Uterus (tissue), 4 donors: Measurements from ENCODE around the gene PLCL2. TPM values are rescaled to one million over a fixed set of nuclear protein-coding genes. Genes with fewer than 3 reads are reported as not detected.

Experiments used
- DNase-seq, 2 donors: peaks; one replicate each; pipeline ENCODE4 v3.0.0-alpha.2; 2019 to 2020
- H3K27ac ChIP-seq, 2 donors: fragments of 200-600 bp; sonication (generic); 1 replicate in 1 of 2; 2 replicates in 1 of 2; pipeline ENCODE4 v1.5.1; 2016 to 2018
- H3K27me3 ChIP-seq, 2 donors: fragments of 200-600 bp; sonication (generic); one replicate each; pipeline ENCODE4 v1.5.1; 2018 to 2019; ENCODE audit warnings: control low read depth in 1 of 2
- H3K36me3 ChIP-seq, 2 donors: fragments of 200-600 bp; sonication (generic); one replicate each; pipeline ENCODE4 v1.5.1; 2019; ENCODE audit warnings: control low read depth in 1 of 2
- H3K4me1 ChIP-seq, 2 donors: fragments of 200-600 bp; sonication (generic); one replicate each; pipeline ENCODE4 v1.5.1; 2018 to 2019; ENCODE audit warnings: control low read depth in 1 of 2
- H3K4me3 ChIP-seq, 2 donors: fragments of 200-600 bp; sonication (generic); 1 replicate in 1 of 2; 2 replicates in 1 of 2; pipeline ENCODE4 v1.5.1; 2018 to 2019; ENCODE audit warnings: mild to moderate bottlenecking in 1 of 2
- H3K9me3 ChIP-seq, 2 donors: fragments of 200-600 bp; sonication (generic); one replicate each; pipeline ENCODE4 v1.5.1; 2019; ENCODE audit warnings: control low read depth in 1 of 2
- CTCF ChIP-seq, 4 experiments: fragments of 200-600 bp in 2 of 4; fragments of 450-650 bp in 2 of 4; sonication (generic) in 2 of 4; IDR thresholded peaks; one replicate each; pipeline ENCODE4 v1.5.1; 2016 to 2019; ENCODE audit warnings: antibody characterized with exemption in 4 of 4, mild to moderate bottlenecking in 2 of 4, moderate library complexity in 1 of 4
- POLR2A ChIP-seq, 2 donors: fragments of 450-650 bp; IDR thresholded peaks; one replicate each; pipeline ENCODE4 v1.6.1; 2016; ENCODE audit warnings: antibody characterized with exemption in 2 of 2, mild to moderate bottlenecking in 1 of 2, moderate library complexity in 1 of 2
- intact Hi-C: fragments of 100-400 bp; cut with DNase I; formaldehyde crosslinking; loops from one replicate; pipeline ENCODE4 v1.15.1; 2023; ENCODE audit warnings: low total_unique reads
- total RNA-seq, 4 donors: library from RNA; depleted of rRNA in 3 of 4; stranded (reverse); fragments of >200 nt in 3 of 4; gene quantifications; one replicate each; pipeline versions ENCODE4 v1.1.0 to v1.2.4, GENCODE V29; 2014 to 2023
- donor health status: DM: yes; HTN: yes; CAD: no.

PLCL2 gene
- total RNA-seq, 4 donors from 2014 or later: 9.7 to 63.0 (median 19.5) TPM

GRCh38 chr3:17132286-17133115 is 247.7 kb downstream of the PLCL2 start:
- no peaks in the 10 kb centered on the region for H3K4me1 ChIP-seq
- TF ChIP-seq POLR2A (IDR thresholded peaks at IDR 0.05) (no peak), CTCF (IDR thresholded peaks at IDR 0.05) (no peak)
- intact Hi-C loops: no loop called here
- no peaks in the 10 kb centered on the region for H3K9me3 ChIP-seq
- H3K27me3 ChIP-seq: no peaks in the 10 kb centered on the region
- H3K36me3 ChIP-seq: no peaks in the 10 kb centered on the region
- no peak for DNase-seq
- no peak overlapping the region for H3K27ac ChIP-seq
- no peak overlapping the region for H3K4me3 ChIP-seq

- intact Hi-C loops: no loop called here
- no peaks in the 10 kb centered on the region for H3K27me3 ChIP-seq
- TF ChIP-seq CTCF (IDR thresholded peaks at IDR 0.05) (no peak), POLR2A (IDR thresholded peaks at IDR 0.05) (no peak)
- no peak for DNase-seq
- no peak overlapping the region for H3K27ac ChIP-seq
- no peaks in the 10 kb centered on the region for H3K4me1 ChIP-seq
- H3K36me3 ChIP-seq: no peaks in the 10 kb centered on the region
- no peaks in the 10 kb centered on the region for H3K9me3 ChIP-seq
- H3K4me3 ChIP-seq: no peak overlapping the region
Observed at GRCh38 chr3:17133632-17134545, 249.1 kb downstream of the PLCL2 start.

- TF ChIP-seq CTCF (IDR thresholded peaks at IDR 0.05) (no peak), POLR2A (IDR thresholded peaks at IDR 0.05) (no peak)
- Histone ChIP-seq H3K36me3 (no peaks in the 10 kb centered on the region), H3K9me3 (no peaks in the 10 kb centered on the region), H3K27me3 (no peaks in the 10 kb centered on the region), H3K4me3 (no peak overlapping the region), H3K4me1 (no peaks in the 10 kb centered on the region), H3K27ac (no peak overlapping the region)
- intact Hi-C loops: no loop called here
- DNase-seq: no peak
Observed at GRCh38 chr3:17135696-17136095, 250.9 kb downstream of the PLCL2 start.

GRCh38 chr3:17136136-17136721 is 251.5 kb downstream of the PLCL2 start:
- H3K36me3 ChIP-seq: no peaks in the 10 kb centered on the region
- H3K9me3 ChIP-seq: no peaks in the 10 kb centered on the region
- no peaks in the 10 kb centered on the region for H3K27me3 ChIP-seq
- no peaks in the 10 kb centered on the region for H3K4me1 ChIP-seq
- H3K4me3 ChIP-seq: no peak overlapping the region
- DNase-seq: peak in 1 of 2 donors; percentile 49
- TF ChIP-seq POLR2A (IDR thresholded peaks at IDR 0.05): no peak
- no peak for TF ChIP-seq CTCF (IDR thresholded peaks at IDR 0.05)
- no peak overlapping the region for H3K27ac ChIP-seq
- intact Hi-C loops: no loop called here
